Lower leg skin (tissue), 3 donors: ENCODE data around the gene SLC25A10.

Source experiments
- POLR2A ChIP-seq, 2 donors: fragments of 450-650 bp; IDR thresholded peaks; one replicate each; pipeline ENCODE4 v1.6.1; 2016 to 2017; ENCODE audit warnings: antibody characterized with exemption in 2 of 2, mild to moderate bottlenecking in 1 of 2, moderate library complexity in 1 of 2
- TF ChIP-seq, protein P1 (sequence below), 3 donors: fragments of 450-650 bp; IDR thresholded peaks; one replicate each; pipeline ENCODE4 v1.5.1; 2016; ENCODE audit warnings: antibody characterized with exemption in 3 of 3, mild to moderate bottlenecking in 3 of 3, moderate library complexity in 2 of 3

DNA sequence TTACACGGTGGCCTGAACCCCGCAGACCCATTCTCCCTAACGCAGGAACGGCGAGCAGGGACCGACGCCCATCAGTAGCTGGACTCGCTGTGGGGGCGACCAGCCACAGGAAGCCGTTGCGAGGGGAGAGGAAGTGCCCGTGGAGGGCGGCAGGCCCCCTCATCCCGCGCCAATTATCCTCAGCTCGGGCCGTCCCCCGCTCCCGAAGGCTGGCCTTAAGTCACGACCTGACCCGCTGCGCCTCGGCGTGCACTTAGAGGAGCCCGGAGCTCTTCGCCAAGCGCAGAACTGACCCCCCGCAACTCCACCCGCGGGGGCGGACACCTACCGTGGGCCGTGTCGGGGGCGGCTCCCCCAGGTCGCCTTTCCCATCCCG, 28.9 kb upstream of the SLC25A10 start:
- TF ChIP-seq, protein P1, sequence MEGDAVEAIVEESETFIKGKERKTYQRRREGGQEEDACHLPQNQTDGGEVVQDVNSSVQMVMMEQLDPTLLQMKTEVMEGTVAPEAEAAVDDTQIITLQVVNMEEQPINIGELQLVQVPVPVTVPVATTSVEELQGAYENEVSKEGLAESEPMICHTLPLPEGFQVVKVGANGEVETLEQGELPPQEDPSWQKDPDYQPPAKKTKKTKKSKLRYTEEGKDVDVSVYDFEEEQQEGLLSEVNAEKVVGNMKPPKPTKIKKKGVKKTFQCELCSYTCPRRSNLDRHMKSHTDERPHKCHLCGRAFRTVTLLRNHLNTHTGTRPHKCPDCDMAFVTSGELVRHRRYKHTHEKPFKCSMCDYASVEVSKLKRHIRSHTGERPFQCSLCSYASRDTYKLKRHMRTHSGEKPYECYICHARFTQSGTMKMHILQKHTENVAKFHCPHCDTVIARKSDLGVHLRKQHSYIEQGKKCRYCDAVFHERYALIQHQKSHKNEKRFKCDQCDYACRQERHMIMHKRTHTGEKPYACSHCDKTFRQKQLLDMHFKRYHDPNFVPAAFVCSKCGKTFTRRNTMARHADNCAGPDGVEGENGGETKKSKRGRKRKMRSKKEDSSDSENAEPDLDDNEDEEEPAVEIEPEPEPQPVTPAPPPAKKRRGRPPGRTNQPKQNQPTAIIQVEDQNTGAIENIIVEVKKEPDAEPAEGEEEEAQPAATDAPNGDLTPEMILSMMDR (IDR thresholded peaks at IDR 0.05): no peak
- TF ChIP-seq POLR2A (IDR thresholded peaks at IDR 0.05): no peak
